ENCODE results near the gene ENTPD3.
A peak's percentile ranks its signal among the peaks of the same experiment; 100 is the strongest.

ENTPD3 gene

GRCh38 chr3:40465456-40465855 lies 78.5 kb downstream of the ENTPD3 start:
- H3K4me3 ChIP-seq (ENCODE audit: low read depth, low read length) = no peak overlapping the region
- TF ChIP-seq CTCF (IDR thresholded peaks at IDR 0.05; ENCODE audit: borderline replicate concordance, insufficient read depth, low read depth, low read length) = no peak

- no peak overlapping the region for H3K4me3 ChIP-seq (ENCODE audit: low read depth, low read length)
- no peak for TF ChIP-seq CTCF (IDR thresholded peaks at IDR 0.05; ENCODE audit: borderline replicate concordance, insufficient read depth, low read depth, low read length)
Observed at GRCh38 chr3:40468018-40468417, 81.0 kb downstream of the ENTPD3 start.

- TF ChIP-seq CTCF (IDR thresholded peaks at IDR 0.05; ENCODE audit: borderline replicate concordance, insufficient read depth, low read depth, low read length) = no peak
- no peak overlapping the region for H3K4me3 ChIP-seq (ENCODE audit: low read depth, low read length)
Observed at GRCh38 chr3:40470701-40471100, 83.7 kb downstream of the ENTPD3 start.

GRCh38 chr3:40476478-40477470 lies 89.8 kb downstream of the ENTPD3 start, which contains the start of gene ZNF619:
Gene ZNF619 (plus strand): TSS chr3:40477122. CDS start chr3:40477980, 858 bp downstream.
- no peak for TF ChIP-seq CTCF (IDR thresholded peaks at IDR 0.05; ENCODE audit: borderline replicate concordance, insufficient read depth, low read depth, low read length)
- H3K4me3 ChIP-seq (ENCODE audit: low read depth, low read length) = peak within 1 kb of the TSS; percentile 60

- no peak for TF ChIP-seq CTCF (IDR thresholded peaks at IDR 0.05; ENCODE audit: borderline replicate concordance, insufficient read depth, low read depth, low read length)
- H3K4me3 ChIP-seq (ENCODE audit: low read depth, low read length) = peak overlapping the region; percentile 60
Observed at GRCh38 chr3:40477666-40478065, 90.7 kb downstream of the ENTPD3 start.

Measured in GM12875 (cell line).